Right atrium auricular region (tissue), 2 donors: ENCODE results near the gene EP300. TPM values are rescaled to one million over a fixed set of nuclear protein-coding genes. Genes with fewer than 3 reads are reported as not detected.
"Not testable (repeated sequence)": the region's sequence is repeated elsewhere in the genome, so short reads cannot be mapped to it uniquely, and the experiment has no call there.

Experiments used
- DNase-seq: peaks from one replicate; pipeline ENCODE4 v3.0.0-alpha.2; 2019; ENCODE audit warnings: low spot score
- H3K27ac ChIP-seq, 2 donors: fragments of 200-600 bp; sonication (generic); 1 replicate in 1 of 2; 2 replicates in 1 of 2; pipeline ENCODE4 v1.5.1; 2016 to 2019
- H3K27me3 ChIP-seq, 2 donors: fragments of 200-600 bp; sonication (generic); one replicate each; pipeline versions ENCODE4 v1.5.1 to v1.6.0; 2017 to 2019
- H3K36me3 ChIP-seq: fragments of 200-600 bp; sonication (generic); one replicate; pipeline ENCODE4 v1.5.1; 2016
- H3K4me1 ChIP-seq, 2 donors: fragments of 200-600 bp; sonication (generic); one replicate each; pipeline versions ENCODE4 v1.5.1 to v1.6.0; 2017 to 2019
- H3K4me3 ChIP-seq, 2 donors: fragments of 200-600 bp; sonication (generic); 1 replicate in 1 of 2; 2 replicates in 1 of 2; pipeline ENCODE4 v1.5.1; 2017 to 2019; ENCODE audit warnings: mild to moderate bottlenecking in 1 of 2, moderate library complexity in 1 of 2
- H3K9me3 ChIP-seq, 2 donors: fragments of 200-600 bp; sonication (generic); one replicate each; pipeline ENCODE4 v1.5.1; 2019
- total RNA-seq, 2 donors: library from RNA; depleted of rRNA; stranded (reverse); fragments of >200 nt; gene quantifications; one replicate each; pipeline ENCODE4 v1.1.0, GENCODE V29; 2016
- TF ChIP-seq, protein P1 (sequence below), 2 donors: fragments of 200-600 bp; sonication (generic); IDR thresholded peaks; one replicate each; pipeline ENCODE4 v1.5.1; 2019; ENCODE audit warnings: antibody characterized with exemption in 2 of 2

EP300 gene
- total RNA-seq, 2 donors from 2014 or later = 28.0 to 41.7 TPM

DNA sequence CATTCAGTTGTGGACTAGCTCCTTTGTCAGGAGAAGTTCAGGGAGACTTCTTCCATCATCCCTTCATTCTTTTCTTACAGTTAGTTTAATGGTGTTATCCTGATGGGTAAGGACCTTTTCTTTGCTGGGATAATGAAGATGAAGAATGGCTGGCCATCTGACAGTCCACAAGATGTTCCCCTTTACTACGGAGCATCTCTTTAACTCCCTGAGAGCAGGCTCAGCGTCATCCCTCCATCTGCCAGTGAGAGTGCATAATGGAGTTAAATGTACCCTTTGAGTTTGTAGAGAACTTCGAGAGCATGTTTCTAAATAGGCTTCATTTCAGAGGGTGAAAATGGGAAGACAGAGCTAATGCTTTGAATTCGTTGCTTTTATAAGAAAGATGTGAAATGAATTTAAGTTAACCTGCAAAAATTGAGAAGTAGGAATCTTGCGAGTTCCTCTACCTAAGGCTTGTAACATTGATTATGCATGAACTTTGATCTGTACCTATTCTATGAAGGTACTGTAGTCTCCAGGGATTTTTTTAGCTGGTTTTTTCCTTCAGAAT lies 1.7 kb downstream of the EP300 start:
- no peak for DNase-seq

DNA sequence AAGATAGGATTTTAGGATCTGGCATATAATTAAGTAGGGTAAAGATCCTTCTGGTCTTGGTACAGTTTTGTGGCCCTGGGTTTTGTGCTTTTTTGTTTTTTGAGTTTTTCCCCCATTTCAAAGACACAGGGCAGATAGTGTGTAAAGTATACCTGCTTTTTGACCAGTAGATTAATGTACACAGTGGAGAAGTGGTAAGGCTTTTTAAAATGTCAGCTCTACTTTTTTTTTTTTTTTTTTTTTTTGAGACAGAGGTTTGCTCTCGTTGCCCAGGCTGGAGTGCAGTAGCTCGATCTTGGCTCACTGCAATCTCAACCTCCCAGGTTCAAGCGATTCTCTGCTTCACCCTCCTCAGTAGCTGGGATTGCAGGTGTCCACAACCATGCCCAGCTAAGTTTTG lies 4.0 kb downstream of the EP300 start:
- DNase-seq = no peak
- Histone ChIP-seq H3K27me3 (no peaks in the 10 kb centered on the region), H3K36me3 (no peaks in the 10 kb centered on the region), H3K4me3 (no peak overlapping the region), H3K9me3 (no peaks in the 10 kb centered on the region), H3K4me1 (peaks cover 0 to 72% of the 10 kb centered on the region in 2 donors), H3K27ac (no peak overlapping the region)
- TF ChIP-seq, protein P1, sequence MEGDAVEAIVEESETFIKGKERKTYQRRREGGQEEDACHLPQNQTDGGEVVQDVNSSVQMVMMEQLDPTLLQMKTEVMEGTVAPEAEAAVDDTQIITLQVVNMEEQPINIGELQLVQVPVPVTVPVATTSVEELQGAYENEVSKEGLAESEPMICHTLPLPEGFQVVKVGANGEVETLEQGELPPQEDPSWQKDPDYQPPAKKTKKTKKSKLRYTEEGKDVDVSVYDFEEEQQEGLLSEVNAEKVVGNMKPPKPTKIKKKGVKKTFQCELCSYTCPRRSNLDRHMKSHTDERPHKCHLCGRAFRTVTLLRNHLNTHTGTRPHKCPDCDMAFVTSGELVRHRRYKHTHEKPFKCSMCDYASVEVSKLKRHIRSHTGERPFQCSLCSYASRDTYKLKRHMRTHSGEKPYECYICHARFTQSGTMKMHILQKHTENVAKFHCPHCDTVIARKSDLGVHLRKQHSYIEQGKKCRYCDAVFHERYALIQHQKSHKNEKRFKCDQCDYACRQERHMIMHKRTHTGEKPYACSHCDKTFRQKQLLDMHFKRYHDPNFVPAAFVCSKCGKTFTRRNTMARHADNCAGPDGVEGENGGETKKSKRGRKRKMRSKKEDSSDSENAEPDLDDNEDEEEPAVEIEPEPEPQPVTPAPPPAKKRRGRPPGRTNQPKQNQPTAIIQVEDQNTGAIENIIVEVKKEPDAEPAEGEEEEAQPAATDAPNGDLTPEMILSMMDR (IDR thresholded peaks at IDR 0.05) = no peak

More for the DNA sequence above, 1.7 kb downstream of the EP300 start:
- peaks cover 0 to 52% of the 10 kb centered on the region in 2 donors for H3K4me1 ChIP-seq
- no peaks in the 10 kb centered on the region for H3K27me3 ChIP-seq
- H3K27ac ChIP-seq = peak overlapping the region in 1 of 2 donors; percentile 100
- TF ChIP-seq, protein P1 (IDR thresholded peaks at IDR 0.05) = no peak
- no peaks in the 10 kb centered on the region for H3K9me3 ChIP-seq
- H3K4me3 ChIP-seq = peak overlapping the region; percentile 97 to 98
- no peaks in the 10 kb centered on the region for H3K36me3 ChIP-seq

DNA sequence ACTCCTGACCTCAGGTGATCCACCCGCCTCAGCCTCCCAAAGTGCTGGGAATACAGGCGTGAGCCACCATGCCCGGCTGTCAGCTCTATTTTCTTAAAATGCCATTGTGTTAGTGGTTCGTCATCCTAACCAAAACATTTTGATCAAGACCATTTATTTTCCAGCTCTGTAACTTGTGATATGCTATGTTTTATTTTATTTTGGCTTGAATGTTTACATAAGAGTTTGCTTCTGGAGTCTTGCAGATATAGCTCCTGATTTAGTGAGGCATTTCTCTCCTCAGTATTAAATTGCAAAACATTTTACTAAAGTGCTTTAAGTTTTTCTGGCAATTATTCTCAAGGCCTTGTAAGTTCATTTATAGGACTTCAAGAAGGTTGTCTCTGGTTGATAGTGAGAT lies 4.4 kb downstream of the EP300 start:
- no peak for DNase-seq
- Histone ChIP-seq H3K4me3 (no peak overlapping the region), H3K27ac (no peak overlapping the region)

DNA sequence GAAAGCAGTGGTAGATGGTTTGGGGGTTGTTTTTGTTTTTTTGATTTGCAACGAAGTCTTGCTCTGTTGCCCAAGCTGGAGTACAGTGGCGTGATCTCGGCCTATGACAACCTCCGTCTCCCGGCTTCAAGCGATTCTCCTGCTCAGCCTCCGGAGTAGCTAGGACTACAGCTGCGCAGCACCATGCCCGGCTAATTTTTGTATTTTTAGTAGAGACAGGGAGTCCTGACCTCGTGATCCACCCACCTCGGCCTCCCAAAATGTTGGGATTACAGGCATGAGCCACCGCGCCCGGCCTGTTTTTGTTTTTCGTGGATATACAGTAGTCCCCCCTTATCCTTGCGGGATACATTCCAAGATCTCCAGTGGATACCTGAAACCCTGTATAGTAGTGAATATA lies 6.6 kb downstream of the EP300 start:
- TF ChIP-seq, protein P1 (IDR thresholded peaks at IDR 0.05) = no peak
- H3K4me1 ChIP-seq = peaks cover 0 to 70% of the 10 kb centered on the region in 2 donors
- H3K9me3 ChIP-seq = no peaks in the 10 kb centered on the region
- H3K27ac ChIP-seq = no peak overlapping the region
- H3K4me3 ChIP-seq = no peak overlapping the region
- H3K36me3 ChIP-seq = no peaks in the 10 kb centered on the region
- no peak for DNase-seq
- H3K27me3 ChIP-seq = no peaks in the 10 kb centered on the region

More for the DNA sequence above, 4.4 kb downstream of the EP300 start:
- Histone ChIP-seq H3K36me3 (no peaks in the 10 kb centered on the region), H3K4me1 (peaks cover 0 to 72% of the 10 kb centered on the region in 2 donors), H3K27me3 (no peaks in the 10 kb centered on the region), H3K9me3 (no peaks in the 10 kb centered on the region)
- TF ChIP-seq, protein P1 (IDR thresholded peaks at IDR 0.05) = no peak

DNA sequence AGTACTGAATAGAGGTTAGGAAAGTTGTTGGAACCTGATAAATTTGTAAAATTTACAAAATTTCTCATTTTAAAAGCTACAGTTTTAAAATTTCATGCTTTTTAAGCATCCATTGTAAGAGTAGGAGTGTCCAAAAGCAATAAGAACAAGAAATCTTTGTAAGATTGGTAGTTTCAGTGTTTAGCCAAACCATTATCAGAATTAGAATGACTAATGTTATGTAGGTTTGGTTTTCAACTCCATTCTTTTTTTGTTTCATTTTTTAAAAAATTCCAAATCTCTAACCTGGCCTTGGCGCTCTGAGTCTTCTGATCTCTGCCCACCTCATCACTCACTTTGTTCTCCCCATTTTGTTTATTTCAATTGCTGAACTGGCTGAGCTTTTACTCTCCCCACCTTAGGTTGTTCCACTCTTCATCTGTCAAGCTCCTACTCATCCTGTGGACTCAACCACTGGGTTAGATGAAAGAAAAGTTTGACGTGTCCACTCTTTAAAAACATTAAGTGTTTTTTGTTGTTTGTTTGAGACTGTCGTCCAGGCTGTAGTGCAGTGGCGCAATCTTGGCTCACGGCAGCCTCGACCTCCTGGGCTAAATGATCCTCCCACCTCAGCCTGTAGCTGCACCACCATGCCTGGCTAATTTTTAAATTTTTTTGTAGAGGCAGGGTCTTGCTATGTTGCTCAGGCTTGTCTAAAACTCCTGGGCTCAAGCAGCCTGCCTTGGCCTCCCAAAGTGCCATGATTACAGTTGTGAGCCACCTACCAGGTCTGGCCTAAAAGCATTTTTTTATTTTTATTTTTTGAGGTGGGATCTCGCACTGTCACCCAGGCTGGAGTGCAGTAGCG lies 14.0 kb downstream of the EP300 start:
- peak overlapping the region in 1 of 2 donors; percentile 18 for H3K27ac ChIP-seq

DNA sequence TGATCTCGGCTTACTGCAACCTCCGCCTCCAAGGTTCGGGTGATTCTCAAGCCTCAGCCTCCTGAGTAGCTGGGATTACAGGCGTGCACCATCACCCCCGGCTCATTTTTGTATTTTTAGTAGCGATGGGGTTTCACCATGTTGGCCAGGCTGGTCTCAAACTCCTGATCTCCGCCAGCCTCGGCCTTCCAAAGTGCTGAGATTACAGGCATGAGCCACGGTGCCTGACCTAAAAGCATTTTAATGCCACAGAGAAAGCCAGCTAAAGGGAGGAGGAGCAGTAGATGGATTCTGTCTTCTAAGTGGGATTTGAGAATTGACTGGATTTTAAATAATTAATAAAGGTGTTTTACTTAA lies 14.6 kb downstream of the EP300 start:
- H3K27me3 ChIP-seq, DNase-seq, H3K27ac ChIP-seq, H3K9me3 ChIP-seq, H3K36me3 ChIP-seq, H3K4me3 ChIP-seq: not testable (repeated sequence)
- H3K4me1 ChIP-seq = peaks cover 0 to 21% of the 10 kb centered on the region in 2 donors

More for the DNA sequence above, 14.0 kb downstream of the EP300 start:
- Histone ChIP-seq H3K36me3 (no peaks in the 10 kb centered on the region), H3K27me3 (no peaks in the 10 kb centered on the region), H3K9me3 (no peaks in the 10 kb centered on the region), H3K4me1 (peaks cover 0 to 21% of the 10 kb centered on the region in 2 donors), H3K4me3 (no peak overlapping the region)
- DNase-seq = no peak
- TF ChIP-seq, protein P1 (IDR thresholded peaks at IDR 0.05) = no peak
